ENCODE measurements around the gene BRWD1. TPM values are rescaled to one million over a fixed set of nuclear protein-coding genes. Genes with fewer than 3 reads are reported as not detected.

Gene BRWD1
- total and polyA plus RNA-seq, 2 of the 8 experiments (the other 6 are each of a cell fraction or from before 2014, with no cell fraction given): 9.3 to 45.2 TPM

GRCh38 chr21:39153842-39154241 is 159.6 kb downstream of the BRWD1 start:
- H2AFZ ChIP-seq (ENCODE audit: low read length): no peak overlapping the region
- WGBS, 2 experiments (ENCODE audit: extremely low coverage in 1 of 2, insufficient coverage in 1 of 2, insufficient read length in 1 of 2, insufficient replicate concordance in 2 of 2, low coverage in 1 of 2, low lambda C conversion rate in 2 of 2, missing lambda C conversion rate in 1 of 2): 83% methylated on average over 2 of the region's 2 CpGs; no CpG with 5 or more reads in 1 of the 2 experiments
- no peaks in the 10 kb centered on the region for H3K23me2 ChIP-seq (ENCODE audit: low read depth, low read length)
- DNase-seq (ENCODE audit: low read depth in 1 of 2, low spot score in 2 of 2) (no peak), FAIRE-seq (no peak)
- no peak overlapping the region for H4K5ac ChIP-seq (ENCODE audit: insufficient read length, low read depth, low read length)
- H4K20me1 ChIP-seq (replicated peaks in 1 of 2; ENCODE audit: control insufficient read depth in 1 of 2, insufficient read depth in 2 of 2, low read length in 2 of 2): no peaks in the 10 kb centered on the region
- no peaks in the 10 kb centered on the region for H3K27me3 ChIP-seq (replicated peaks in 1 of 4; ENCODE audit: control insufficient read depth in 3 of 4, extremely low read depth in 1 of 4, insufficient read depth in 3 of 4, low read length in 3 of 4)
- H2BK12ac ChIP-seq (ENCODE audit: low read depth, low read length): no peak overlapping the region
- H3K79me1 ChIP-seq (ENCODE audit: low read depth, low read length): no peaks in the 10 kb centered on the region
- no peak overlapping the region for H3K4me2 ChIP-seq (ENCODE audit: insufficient read depth in 1 of 2, low read depth in 2 of 2, low read length in 2 of 2)
- H3K79me2 ChIP-seq (ENCODE audit: control insufficient read depth in 1 of 2, insufficient read depth in 2 of 2, low read length in 2 of 2): no peaks in the 10 kb centered on the region
- H2BK120ac ChIP-seq (replicated peaks; ENCODE audit: low read depth, low read length): no peak overlapping the region
- TF ChIP-seq SP1 (IDR thresholded peaks at IDR 0.05; ENCODE audit: low read depth, low read length) (no peak), GTF2F1 (IDR thresholded peaks at IDR 0.05; ENCODE audit: borderline replicate concordance, low read depth, low read length) (no peak), CEBPB (IDR thresholded peaks at IDR 0.05; ENCODE audit: low read depth, low read length) (no peak), POU5F1 (IDR thresholded peaks at IDR 0.05; ENCODE audit: low read depth, low read length) (no peak), JUN (IDR thresholded peaks at IDR 0.05; ENCODE audit: low read depth, low read length) (no peak), BCL11A (IDR thresholded peaks at IDR 0.05; ENCODE audit: low read depth in 2 of 2, low read length in 2 of 2) (no peak), PHF8 (conservative IDR thresholded peaks at IDR 0.05; ENCODE audit: low read depth, low read length) (no peak), KDM4A (IDR thresholded peaks at IDR 0.05; ENCODE audit: low read depth, low read length, severe bottlenecking) (no peak), HDAC2 (IDR thresholded peaks at IDR 0.05; ENCODE audit: borderline replicate concordance in 1 of 2, low read depth in 2 of 2, low read length in 2 of 2) (no peak), TCF12 (IDR thresholded peaks at IDR 0.05; ENCODE audit: low read depth, low read length) (no peak), CHD2 (IDR thresholded peaks at IDR 0.05; ENCODE audit: low read length) (no peak), SIX5 (IDR thresholded peaks at IDR 0.05; ENCODE audit: low read depth, low read length) (no peak), YY1 (IDR thresholded peaks at IDR 0.05; ENCODE audit: low read depth, low read length) (no peak), POLR2AphosphoS5 (IDR thresholded peaks at IDR 0.05; ENCODE audit: low read depth, low read length) (no peak)
- CTCF ChIA-PET (ENCODE audit: partially characterized antibody): interaction anchor here (0.7 to 1.2 kb wide), 8 partner anchors 10 to 729 kb away, joined by 3 to 5 read pairs (median 3); no protein-coding TSS in a partner anchor
- no peak overlapping the region for H2AK5ac ChIP-seq (ENCODE audit: low read depth, low read length)
- H3K18ac ChIP-seq (ENCODE audit: extremely low read depth, low read length): no peak overlapping the region
- no peak overlapping the region for H2BK20ac ChIP-seq (ENCODE audit: low read length)
- no peak overlapping the region for H3K27ac ChIP-seq (ENCODE audit: low read depth, low read length)
- POLR2A ChIA-PET (ENCODE audit: partially characterized antibody): interaction anchor here (1.5 kb wide), 1 partner anchor 24 kb away, joined by 3 read pairs; no protein-coding TSS in a partner anchor
- no peak overlapping the region for H2BK15ac ChIP-seq (ENCODE audit: low read length)
- H4K8ac ChIP-seq (ENCODE audit: extremely low read depth, insufficient read depth, low read length): no peak overlapping the region
- no peaks in the 10 kb centered on the region for H3K4me1 ChIP-seq (replicated peaks in 1 of 4; ENCODE audit: control insufficient read depth in 3 of 4, insufficient read depth in 4 of 4, low read length in 3 of 4)
- no peak overlapping the region for H3K23ac ChIP-seq (ENCODE audit: insufficient read length)
- H3K56ac ChIP-seq (replicated peaks; ENCODE audit: insufficient read length, low read depth, low read length): no peak overlapping the region
- H3K14ac ChIP-seq (ENCODE audit: insufficient read length): no peak overlapping the region
- H3K9ac ChIP-seq (replicated peaks in 1 of 4; ENCODE audit: extremely low read depth in 1 of 4, low read depth in 3 of 4, low read length in 3 of 4): no peak overlapping the region
- no peak overlapping the region for H4K91ac ChIP-seq (replicated peaks; ENCODE audit: insufficient read length, low read length)
- H2BK5ac ChIP-seq (ENCODE audit: low read depth, low read length): no peak overlapping the region
- H3K9me3 ChIP-seq (ENCODE audit: insufficient read depth in 2 of 2, low read depth in 1 of 2, low read length in 1 of 2): peaks cover 4 to 14% of the 10 kb centered on the region in 2 experiments; a peak in 2 of 4 replicates
- no peak overlapping the region for H3K4me3 ChIP-seq (ENCODE audit: extremely low read depth in 1 of 4, insufficient read depth in 2 of 4, low read depth in 3 of 4, low read length in 4 of 4)
- H3K36me3 ChIP-seq (ENCODE audit: control insufficient read depth in 2 of 4, insufficient read depth in 4 of 4, low read length in 3 of 4): no peaks in the 10 kb centered on the region
- no peak overlapping the region for H3K4ac ChIP-seq (replicated peaks; ENCODE audit: insufficient read length, low read depth, low read length)

All from H1 (cell line).